Chondrocyte (in vitro differentiated cells): Measurements from ENCODE around the gene PRICKLE1. TPM values are rescaled to one million over a fixed set of nuclear protein-coding genes. Genes with fewer than 3 reads are reported as not detected.

Experiments used
- DNase-seq: peaks from one replicate; pipeline ENCODE4 v3.0.0; 2021; ENCODE audit warnings: mixed read lengths, low spot score
- H3K27ac Mint-ChIP-seq: one replicate; pipeline ENCODE4 v1.8.0; 2021; ENCODE audit warnings: mild to moderate bottlenecking, moderate library complexity, mixed read lengths; ENCODE audit not compliant: unreplicated experiment
- H3K27me3 Mint-ChIP-seq: 2 replicates; pipeline ENCODE4 v1.8.0; 2021; ENCODE audit warnings: low read depth, mixed read lengths
- H3K36me3 Mint-ChIP-seq: 2 replicates; pipeline ENCODE4 v1.8.0; 2021; ENCODE audit warnings: low read depth, mixed read lengths
- H3K4me1 Mint-ChIP-seq: 2 replicates; pipeline ENCODE4 v1.8.0; 2021; ENCODE audit warnings: low read depth, mild to moderate bottlenecking, mixed read lengths
- H3K4me3 Mint-ChIP-seq: one replicate; pipeline ENCODE4 v1.8.0; 2021; ENCODE audit warnings: mild to moderate bottlenecking, moderate library complexity, mixed read lengths; ENCODE audit not compliant: unreplicated experiment
- H3K9me3 Mint-ChIP-seq: 2 replicates; pipeline ENCODE4 v1.8.0; 2021; ENCODE audit warnings: low read depth, mixed read lengths
- CTCF ChIP-seq: fragments of 200-600 bp; sonication (generic); IDR thresholded peaks from 2 replicates; pipeline ENCODE4 v1.5.0; 2021; ENCODE audit warnings: antibody characterized with exemption, mild to moderate bottlenecking, moderate library complexity
- long read RNA-seq: library from polyadenylated mRNA; stranded (forward); transcript quantifications from one replicate; pipeline ENCODE4 v2.0.0, GENCODE V29; 2021
- total RNA-seq: library from RNA; stranded (reverse); gene quantifications from 3 replicates; pipeline ENCODE4 v1.2.1, GENCODE V29; 2021

PRICKLE1 gene
- total RNA-seq, result 30.3 to 62.8 TPM (median 32.0 TPM) in 3 replicates
- long read RNA-seq, full-length matches to known transcripts, result 3 of 6 reads
- long read RNA-seq, partial matches to known transcripts, result 1 of 6 reads
- long read RNA-seq, other reads (novel, unspliced or antisense), result 2 of 6 reads

GRCh38 chr12:42589465-42590329 is at the start of gene PRICKLE1:
Gene PRICKLE1 (minus strand): TSS chr12:42589746. CDS start chr12:42472516, 117,230 bp downstream.
- Mint-ChIP-seq H3K4me3 (peak within 1 kb of the TSS; percentile 91), H3K27ac (peak within 1 kb of the TSS; percentile 90), H3K9me3 (no peaks in the 10 kb centered on the region), H3K36me3 (peaks cover 1% of the 10 kb centered on the region), H3K4me1 (peaks cover 45% of the 10 kb centered on the region), H3K27me3 (no peaks in the 10 kb centered on the region)
- DNase-seq, result no peak
- no peak for TF ChIP-seq CTCF

DNA sequence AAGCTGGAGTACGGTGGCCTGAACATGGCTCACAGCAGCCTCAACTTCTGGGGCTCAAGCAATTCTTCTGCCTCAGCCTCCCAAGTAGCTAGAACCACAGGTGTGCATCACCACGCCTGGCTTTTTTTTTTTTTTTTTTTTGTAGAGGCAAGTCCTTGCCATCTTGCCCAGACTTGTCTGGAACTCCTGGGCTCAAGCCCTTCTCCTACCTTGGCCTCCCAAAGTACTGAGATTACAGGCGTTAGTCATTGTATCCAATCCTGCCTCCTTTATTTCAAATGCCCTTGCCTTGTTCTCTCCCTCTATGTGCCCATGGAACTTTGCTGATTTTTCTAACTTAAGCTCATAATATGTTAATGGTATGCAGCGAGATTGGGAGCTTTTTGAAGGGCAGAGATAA is 49.2 kb upstream of the PRICKLE1 start:
- Mint-ChIP-seq H3K27me3 (no peaks in the 10 kb centered on the region), H3K27ac (no peak overlapping the region), H3K4me1 (peaks cover 26% of the 10 kb centered on the region), H3K9me3 (no peaks in the 10 kb centered on the region), H3K4me3 (no peak overlapping the region), H3K36me3 (no peaks in the 10 kb centered on the region)
- no peak for TF ChIP-seq CTCF
- DNase-seq, result no peak

DNA sequence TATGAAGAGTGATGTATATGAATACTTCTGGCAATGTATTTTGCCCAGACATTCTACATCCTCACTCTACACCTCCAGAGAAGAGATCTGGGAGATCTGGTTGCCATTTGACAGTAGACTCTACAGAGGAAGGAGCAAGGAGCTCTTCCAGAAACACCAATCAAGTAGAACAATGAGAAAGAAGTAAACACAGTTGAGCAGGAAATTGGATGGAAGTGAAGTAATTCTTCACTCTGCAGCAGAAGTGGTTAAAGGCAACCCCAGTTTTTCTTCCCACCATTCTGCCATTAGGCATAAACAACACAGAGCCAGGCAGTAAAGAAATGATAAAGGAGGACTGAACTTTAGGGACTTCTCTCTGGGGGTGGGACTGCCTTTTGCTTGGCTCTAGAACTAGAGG is 48.5 kb upstream of the PRICKLE1 start:
- DNase-seq, result no peak
- Mint-ChIP-seq H3K27ac (no peak overlapping the region), H3K4me3 (no peak overlapping the region), H3K27me3 (no peaks in the 10 kb centered on the region), H3K9me3 (no peaks in the 10 kb centered on the region), H3K36me3 (no peaks in the 10 kb centered on the region), H3K4me1 (peaks cover 26% of the 10 kb centered on the region)
- no peak for TF ChIP-seq CTCF

DNA sequence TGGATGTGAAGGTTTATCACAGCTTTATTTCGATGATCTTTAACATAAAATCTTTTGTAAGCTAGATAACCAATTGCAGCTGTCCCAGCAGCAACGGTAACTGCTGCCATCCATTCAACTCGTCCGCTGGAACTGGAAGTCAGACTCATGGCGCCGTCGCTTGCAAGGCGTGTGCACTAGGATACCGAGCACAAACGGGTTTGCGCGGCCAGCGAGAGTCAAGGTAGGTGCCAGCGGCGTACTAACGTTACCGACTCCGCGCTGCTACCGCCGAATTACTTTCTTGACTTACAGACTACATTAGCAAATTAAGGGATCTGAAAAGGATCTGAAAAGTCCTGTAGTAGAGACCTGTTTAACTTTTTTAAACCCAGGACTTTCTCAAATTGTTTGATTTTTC is 47.4 kb upstream of the PRICKLE1 start:
- no peaks in the 10 kb centered on the region for H3K9me3 Mint-ChIP-seq
- H3K27ac Mint-ChIP-seq, result no peak overlapping the region
- no peak for TF ChIP-seq CTCF
- H3K27me3 Mint-ChIP-seq, result no peaks in the 10 kb centered on the region
- peaks cover 30% of the 10 kb centered on the region for H3K4me1 Mint-ChIP-seq
- no peak overlapping the region for H3K4me3 Mint-ChIP-seq
- DNase-seq, result no peak
- H3K36me3 Mint-ChIP-seq, result no peaks in the 10 kb centered on the region

DNA sequence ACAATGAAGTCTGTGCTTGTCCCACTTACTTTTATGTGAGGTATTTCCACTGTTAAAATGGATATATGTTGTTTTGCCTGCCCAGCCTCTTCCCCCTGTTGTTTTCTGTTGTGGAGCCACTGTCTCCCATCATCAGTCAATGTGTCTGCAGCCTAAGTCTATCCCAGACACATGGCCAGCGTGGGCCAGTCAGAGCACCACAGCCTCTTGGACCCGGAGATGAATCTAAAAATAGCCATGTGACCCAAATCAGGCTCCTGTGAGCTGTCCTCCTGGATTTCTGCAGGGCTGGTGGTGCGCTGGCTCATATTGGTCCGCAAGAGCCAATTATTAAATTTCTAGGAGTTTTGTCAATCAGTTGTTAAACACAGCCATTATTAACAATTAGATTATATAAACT is 44.0 kb upstream of the PRICKLE1 start:
- DNase-seq, result no peak
- H3K27ac Mint-ChIP-seq, result no peak overlapping the region
- no peaks in the 10 kb centered on the region for H3K36me3 Mint-ChIP-seq
- no peak overlapping the region for H3K4me3 Mint-ChIP-seq
- peaks cover 9% of the 10 kb centered on the region for H3K9me3 Mint-ChIP-seq
- H3K27me3 Mint-ChIP-seq, result no peaks in the 10 kb centered on the region
- peaks cover 31% of the 10 kb centered on the region for H3K4me1 Mint-ChIP-seq
- TF ChIP-seq CTCF, result no peak
